Pulmonary artery endothelial cell (primary cell): ENCODE results near the gene FABP2. TPM values are rescaled to one million over a fixed set of nuclear protein-coding genes. Genes with fewer than 3 reads are reported as not detected.
"Not testable (repeated sequence)": the region's sequence is repeated elsewhere in the genome, so short reads cannot be mapped to it uniquely, and the experiment has no call there.

ENCODE experiments used
- DNase-seq: peaks from one replicate; pipeline ENCODE4 v3.0.0-alpha.2; 2011; ENCODE audit warnings: low read depth, low spot score
- total RNA-seq: library from RNA; depleted of rRNA; stranded (reverse); fragments of >200 nt; gene quantifications from 2 replicates; pipeline ENCODE4 v1.2.3, GENCODE V29; 2014

Gene FABP2
- total RNA-seq = not detected in 2 replicates

DNA sequence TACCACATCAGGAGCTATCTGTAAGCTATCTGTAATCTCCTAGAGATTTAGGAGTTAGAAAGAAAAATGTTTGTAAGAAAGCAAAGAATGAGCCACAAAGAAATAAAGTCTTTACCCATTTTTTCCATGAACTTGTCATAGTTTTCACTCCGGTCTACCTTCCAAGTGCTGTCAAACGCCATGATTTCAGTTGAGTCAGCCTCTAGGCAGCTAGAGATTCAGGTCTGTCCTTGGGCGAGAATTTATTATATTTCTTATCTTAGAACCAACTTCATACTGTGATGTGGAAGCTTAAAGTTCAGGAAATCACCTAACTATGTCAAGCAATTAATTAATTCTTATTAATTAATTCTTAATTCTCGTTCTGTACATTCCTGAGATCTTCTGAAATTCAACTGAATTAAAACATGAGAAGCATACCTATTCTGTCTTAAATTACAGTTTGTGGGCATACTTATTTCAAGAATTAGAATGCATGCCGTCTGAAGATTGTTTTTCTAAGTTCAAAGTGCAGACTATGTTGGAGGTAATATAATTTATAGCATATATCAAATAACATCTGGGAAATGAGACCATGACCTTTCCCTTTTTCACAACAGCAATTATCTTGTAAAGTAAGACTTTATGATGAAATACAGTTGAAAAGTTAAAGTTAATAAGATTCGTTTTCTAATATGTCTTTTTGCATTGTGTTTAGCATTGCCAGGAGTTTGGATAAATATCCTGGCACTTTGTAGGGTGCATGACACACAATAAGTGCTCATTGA lies at the start of gene FABP2:
TSS of gene FABP2 (minus strand) at position 218 of the 767 bp plus-strand sequence. CDS start at position 182, 36 bp downstream.
- no peak for DNase-seq

DNA sequence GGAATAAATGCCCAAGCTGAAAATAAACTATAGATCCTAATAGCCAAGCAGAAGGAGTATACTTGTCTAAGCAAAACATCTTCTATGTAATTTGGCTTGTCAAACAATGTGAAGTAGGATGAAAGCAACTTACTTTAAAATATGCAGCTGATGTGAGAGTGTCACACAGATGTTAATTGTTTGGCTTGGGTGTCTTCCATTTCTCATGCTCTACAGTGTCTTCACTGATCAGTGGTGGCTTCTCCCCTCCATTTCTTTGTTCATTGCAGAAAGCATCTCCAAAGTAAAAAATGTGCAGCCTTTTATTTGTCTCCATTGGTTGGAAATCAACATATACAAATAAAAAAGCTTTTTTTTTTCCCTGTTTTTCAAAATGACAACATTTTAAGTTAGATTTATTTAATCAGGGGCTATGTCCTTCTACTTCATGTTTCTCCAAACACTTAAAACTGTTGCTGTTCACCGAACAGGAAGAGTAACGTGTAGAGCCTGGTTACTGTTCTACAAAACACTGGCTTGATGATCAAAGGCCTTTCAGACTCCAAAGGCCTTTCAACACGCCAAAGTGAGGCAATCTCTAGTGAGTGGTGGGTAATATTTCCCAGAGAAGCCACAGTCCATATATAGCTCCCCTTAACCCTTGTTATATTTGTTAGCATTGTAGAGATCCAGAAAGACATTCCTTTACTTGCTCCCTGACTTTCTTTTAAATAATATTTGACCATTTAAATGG lies 49.2 kb upstream of the FABP2 start:
- not testable (repeated sequence) for DNase-seq

DNA sequence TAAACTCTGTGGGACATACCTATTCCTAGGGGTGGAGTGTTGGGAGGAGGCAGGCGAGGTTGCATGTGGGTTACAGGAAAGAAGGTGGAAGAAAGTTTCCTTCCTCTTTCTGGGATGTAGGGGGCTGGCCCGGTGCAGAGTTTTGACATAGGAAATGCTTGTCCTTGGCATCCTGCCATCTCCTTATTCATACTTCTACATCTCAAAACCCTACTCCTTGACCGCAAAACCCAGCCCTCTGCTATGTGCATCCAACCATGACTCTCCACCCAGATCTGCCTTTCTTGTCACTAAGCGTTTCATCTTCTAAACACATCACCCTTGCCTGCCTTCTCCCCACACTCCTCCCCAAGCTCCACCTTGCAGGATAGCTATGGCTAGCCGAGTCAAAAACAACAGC lies 48.5 kb upstream of the FABP2 start:
- DNase-seq = not testable (repeated sequence)

DNA sequence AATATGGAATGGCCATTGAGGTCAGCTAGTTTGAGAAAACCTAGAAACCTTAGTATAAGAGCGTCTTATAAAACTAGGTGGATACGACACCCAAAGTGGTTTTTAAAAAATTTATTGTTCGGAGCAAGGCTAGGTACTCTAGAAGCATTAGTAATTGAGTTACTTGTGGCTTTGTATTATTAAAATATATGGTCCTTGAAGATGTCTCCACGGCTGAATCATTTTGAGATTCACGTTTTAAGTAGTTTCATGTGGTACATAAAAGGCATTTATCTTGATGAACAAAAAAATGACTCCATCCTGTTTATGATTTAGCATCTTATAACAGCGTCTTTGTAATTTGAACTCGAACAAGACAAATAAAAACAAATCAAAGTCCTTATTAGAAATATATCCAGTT lies 44.9 kb upstream of the FABP2 start:
- DNase-seq = not testable (repeated sequence)

DNA sequence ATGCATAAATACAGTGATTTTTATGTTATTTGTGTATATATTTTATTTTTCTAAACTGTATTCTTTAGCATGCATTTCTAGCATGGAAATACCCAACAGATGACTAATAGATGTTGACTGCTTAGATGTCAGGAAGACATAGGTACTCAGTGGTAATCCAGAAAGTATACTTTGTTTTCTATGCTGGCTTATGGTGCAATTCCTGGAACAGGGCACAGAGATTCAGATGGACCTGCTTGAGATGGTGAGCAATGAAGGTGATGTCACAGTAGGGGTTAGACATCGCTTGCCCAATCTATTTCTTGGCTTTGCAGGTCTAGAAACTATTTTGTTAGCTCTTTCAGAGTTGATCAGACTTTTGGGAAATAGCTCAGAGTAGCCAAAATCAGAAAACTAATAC lies 42.3 kb upstream of the FABP2 start:
- not testable (repeated sequence) for DNase-seq

DNA sequence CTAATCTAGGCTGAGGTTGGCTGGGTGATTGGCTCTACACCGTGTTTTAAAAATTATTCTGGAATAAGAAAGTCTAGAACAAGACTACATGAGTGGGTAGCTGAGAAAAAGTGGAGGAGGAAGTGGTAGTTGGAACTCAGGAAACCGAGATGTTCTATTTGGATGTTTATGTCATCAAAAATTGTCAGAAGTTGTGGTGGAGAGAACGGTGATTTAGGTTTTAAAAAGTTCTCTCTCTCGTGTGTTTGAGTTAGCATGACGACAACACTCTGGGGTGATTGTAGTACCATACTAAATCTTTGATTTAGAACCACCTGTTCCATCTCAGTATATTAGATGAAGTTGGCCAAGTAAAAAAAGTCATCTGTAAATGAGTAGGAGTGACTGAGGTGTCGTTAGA lies 41.4 kb upstream of the FABP2 start:
- not testable (repeated sequence) for DNase-seq

DNA sequence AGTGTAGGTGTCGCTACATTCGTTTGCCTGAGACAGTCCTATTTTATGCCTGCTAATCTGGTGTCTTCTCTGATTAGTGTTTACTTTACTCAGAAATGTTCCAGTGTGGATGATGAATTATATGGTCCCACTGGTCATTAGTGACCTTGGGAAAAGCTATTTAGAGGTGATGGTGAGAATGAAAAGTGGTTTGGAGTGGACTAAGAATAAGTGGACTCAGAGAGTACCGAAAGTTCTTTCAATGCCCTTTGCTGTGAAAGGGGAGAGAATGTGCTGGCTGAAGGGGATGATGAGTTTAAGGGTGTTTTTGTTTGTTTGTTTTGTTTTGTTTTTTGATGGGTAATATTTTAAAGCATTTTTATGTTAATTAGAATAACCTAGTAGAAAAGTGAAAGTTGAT lies 40.5 kb upstream of the FABP2 start:
- not testable (repeated sequence) for DNase-seq

DNA sequence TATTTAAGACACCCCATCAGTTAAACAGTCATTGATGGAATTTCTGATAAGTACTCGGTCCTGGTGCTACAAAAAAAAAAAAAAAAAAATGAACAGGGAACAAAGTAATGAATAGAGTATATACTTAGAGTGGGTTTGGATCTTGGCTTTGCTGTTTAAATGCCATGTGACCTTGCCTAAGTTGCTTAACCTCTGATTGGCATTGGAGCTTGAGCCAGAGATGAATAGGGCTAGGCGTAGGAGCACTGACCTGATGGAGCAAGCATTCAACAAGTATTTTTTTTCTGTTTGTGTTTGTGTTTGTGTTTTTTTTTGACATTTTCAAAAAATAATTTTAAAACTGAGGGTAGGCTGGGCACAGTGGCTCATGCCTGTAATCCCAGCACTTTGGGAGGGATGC lies 37.9 kb upstream of the FABP2 start:
- DNase-seq = not testable (repeated sequence)

DNA sequence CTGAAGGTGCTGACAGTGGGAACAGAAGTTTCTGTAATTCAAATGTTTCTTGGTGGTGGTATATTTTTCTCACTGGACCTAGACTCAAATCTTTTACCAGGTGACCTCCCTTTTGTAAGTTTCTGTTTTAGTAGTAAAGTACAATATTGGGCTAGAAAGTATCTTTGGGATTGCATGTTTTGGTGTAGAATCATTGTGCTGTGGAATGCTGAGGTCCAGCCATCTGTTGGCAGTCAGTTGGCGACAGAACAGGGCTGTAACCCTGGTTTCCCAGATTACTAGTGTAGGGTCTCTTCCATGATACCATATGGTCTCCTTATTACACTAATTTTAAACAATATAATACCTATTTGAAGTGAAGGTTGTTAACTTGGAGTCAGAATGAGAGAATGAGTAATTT lies 34.9 kb upstream of the FABP2 start:
- DNase-seq = not testable (repeated sequence)

DNA sequence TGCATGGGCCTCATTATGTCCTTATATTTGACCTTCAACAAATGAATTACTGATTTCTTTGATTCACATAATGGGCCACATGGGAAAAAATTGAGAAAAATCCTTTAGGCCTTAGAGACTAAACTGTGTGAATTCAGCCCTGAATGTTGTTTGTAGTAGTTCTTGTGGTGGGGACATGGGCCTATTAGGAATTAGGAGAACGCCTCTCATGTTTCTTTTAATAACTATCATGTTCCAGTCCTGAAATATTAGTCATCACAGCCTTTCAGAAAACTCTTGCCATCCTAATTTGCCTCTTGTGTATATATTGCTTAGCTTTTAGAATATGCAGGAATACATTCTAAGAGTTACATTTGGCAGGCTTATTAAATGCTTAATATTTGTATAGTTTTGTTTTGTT lies 34.1 kb upstream of the FABP2 start:
- not testable (repeated sequence) for DNase-seq

DNA sequence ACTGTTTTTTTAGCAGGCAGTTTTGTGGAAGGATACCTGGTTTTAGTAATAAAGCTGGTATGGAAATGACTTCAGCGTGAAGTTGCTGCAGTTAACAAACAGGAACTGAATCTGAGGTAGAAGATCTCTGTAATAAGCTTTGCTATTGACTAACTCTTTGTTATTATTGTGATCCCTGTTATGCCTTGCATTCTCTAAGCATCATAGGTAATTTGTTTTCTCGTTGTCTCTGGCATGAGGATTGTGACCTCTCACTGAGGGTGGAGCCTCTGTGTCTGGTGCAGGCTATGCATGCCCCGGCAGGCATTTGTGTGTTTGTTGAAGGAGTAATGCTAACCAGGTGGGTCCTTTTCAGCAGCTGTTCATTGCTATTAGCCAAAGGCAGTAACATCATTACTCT lies 31.4 kb upstream of the FABP2 start:
- not testable (repeated sequence) for DNase-seq

DNA sequence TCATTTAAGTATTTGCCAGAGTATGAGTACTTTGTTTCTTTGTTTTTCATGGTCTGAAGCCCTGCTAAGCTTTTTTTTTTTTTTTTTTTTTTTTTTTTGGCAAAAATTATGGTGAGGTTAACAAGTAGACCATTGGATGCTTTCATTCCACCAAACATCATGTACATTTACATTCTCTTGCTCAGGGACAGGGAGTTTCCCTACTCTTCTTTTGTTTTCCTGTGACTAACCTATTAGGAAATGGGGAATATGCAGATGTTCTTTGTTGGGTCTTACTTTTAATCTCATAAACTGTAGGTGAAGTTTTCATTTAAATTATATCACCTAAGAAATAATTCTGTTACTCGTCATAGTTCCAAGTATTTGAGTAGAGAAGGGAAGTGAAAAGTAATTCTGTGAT lies 26.2 kb upstream of the FABP2 start:
- not testable (repeated sequence) for DNase-seq

DNA sequence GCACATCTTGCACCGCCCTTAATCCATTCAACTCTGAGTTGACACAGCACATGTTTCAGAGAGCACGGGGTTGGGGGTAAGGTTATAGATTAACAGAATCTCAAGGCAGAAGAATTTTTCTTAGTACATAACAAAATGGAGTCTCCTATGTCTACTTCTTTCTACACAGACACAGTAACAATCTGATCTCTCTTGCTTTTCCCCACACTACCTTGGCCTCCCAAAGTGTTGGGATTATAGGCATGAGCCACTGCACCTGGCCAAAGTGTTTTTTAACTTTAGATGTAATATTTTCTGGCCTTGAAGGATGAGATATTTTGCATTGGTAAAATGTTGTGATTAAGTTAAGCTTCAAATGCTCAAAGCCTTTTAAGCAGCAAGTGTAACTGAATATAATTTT lies 21.4 kb upstream of the FABP2 start:
- not testable (repeated sequence) for DNase-seq

DNA sequence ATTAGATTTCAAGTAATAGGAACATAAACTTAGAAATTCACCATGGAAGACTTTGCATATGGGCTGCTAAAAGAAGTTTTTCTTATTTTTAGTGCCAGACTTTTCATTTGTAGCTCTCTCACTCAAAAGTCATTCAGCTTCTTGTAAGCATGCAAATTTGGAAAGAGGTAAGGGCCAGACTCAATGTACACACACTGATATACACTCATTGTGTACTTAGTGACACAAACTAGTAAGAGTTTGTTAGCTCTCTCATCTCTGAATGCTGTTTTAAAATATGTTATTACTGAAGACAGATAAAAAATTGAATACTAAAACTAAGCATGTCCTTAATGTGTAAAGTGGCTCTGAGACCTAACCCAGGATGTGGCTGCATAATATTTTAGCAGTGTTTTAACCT lies 18.0 kb upstream of the FABP2 start:
- DNase-seq = not testable (repeated sequence)

DNA sequence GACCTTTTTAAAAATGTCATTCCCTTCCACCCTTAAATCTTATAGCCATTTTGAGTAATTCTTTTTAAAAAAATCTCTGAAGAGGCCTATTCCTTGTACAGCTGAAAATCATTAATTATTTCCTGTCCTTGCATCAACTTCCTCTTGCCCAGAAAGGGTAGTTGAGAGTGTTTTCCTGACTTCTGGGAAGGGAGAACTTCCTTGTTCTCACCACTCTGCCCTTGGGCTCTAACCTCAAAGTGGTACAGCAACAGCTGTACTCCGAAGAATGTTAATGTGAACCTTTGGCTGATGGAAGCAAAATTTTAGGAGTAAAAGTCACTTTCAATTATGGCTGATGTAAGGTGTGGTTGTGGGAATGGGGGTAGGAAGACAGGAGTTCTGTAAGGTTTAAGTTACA lies 15.1 kb upstream of the FABP2 start:
- DNase-seq = no peak

DNA sequence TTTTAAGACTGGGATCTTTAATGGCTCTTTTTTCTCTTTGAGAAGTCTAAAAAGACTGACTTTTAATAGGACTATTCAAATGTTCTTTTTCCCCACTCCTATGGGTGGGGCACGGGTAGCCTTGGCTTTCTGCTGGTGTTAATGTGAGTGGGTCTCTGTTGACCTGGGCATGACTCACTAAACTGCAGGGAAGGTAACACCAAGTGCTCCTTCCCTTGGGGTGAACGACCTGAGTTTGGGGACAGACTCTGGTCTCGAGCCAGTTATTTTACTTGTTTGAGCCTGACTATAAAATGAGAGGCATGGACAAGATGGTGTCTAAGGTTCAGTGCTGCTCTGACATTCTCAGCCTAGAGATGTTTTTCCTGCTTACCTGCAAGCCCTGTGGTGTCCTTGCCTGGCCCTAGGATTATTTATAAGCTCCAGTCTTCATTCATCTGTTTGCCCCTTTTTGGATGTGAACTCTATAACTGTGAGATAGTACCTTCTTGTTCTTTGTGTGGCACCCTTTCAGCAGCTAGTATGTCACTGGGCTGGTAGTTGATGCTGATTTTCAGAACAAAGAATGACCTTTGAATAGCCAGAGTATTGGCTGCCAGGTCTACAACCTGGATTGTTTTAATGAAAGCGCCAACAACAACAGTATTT lies 14.5 kb upstream of the FABP2 start:
- not testable (repeated sequence) for DNase-seq

DNA sequence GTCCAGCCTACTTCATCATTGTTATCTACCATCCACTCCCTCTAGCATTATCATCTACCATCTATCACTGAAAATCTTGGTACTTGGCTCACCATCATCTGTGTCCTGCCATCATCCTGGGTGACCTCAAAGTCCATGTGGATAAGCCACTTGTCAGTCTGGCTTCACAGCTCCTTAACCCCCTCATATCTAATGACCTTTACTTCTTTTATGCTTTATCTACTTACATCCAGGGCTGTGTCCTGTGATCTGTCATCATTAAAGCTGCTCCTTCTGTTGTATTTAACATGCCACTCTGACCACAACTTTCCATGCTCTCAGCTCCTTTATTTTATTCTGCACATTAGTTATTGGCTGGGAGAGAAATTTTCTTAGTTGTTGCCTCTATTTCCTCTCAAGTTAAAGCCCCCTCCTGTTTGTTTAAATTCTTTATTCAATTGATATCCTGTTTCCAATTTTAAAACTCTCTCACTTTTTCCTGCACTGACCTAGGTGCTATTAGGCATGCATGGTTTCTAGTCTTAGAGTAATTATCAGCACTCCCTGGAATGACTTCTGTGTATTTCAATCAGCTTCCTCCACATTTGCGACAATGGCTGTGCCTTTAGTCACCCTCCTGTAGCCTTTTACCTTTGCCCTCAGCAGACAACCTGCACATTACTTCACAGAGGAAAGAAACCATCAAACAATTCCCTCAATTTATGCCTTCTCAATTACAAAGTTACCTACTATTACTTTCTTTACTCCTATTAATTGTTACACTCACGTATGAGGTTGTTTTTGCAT lies 8.1 kb upstream of the FABP2 start:
- no peak for DNase-seq

DNA sequence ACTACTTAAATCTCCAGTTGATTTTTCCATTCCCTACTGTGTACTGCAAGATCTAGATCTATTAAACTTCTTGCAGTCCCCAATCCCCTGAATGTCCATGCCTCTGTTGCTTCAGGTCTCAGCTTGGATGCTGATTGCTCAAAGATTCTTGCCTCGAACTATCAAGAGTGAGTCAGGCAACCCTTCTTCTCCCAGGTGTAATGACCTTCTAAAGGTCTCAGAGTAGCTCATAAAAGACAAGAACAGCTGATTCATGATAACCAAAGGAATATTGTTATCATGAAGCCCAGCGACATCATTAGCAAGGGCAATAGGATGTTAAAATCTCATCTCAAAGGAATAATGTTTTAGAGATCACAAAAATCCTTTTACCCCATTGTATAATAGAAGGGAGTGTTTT lies 6.8 kb upstream of the FABP2 start:
- no peak for DNase-seq

DNA sequence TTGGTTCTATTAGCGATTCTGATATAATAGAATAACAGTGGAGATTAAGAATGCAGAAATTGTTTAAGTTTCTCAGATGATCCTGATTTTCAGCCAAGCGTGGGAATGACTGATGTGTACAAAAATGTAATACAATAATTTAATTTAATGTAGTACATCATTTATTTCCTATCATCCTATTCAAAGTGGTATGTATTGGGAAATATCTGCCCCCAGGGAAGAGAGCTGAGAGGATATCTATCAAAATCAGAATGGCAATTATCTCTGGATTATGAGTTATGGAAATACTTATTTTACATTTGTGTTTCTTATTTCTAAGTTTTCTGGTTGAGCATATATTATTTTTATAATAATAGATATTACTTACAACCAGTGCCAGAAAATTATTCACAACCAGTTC lies 3.9 kb downstream of the FABP2 start:
- no peak for DNase-seq

DNA sequence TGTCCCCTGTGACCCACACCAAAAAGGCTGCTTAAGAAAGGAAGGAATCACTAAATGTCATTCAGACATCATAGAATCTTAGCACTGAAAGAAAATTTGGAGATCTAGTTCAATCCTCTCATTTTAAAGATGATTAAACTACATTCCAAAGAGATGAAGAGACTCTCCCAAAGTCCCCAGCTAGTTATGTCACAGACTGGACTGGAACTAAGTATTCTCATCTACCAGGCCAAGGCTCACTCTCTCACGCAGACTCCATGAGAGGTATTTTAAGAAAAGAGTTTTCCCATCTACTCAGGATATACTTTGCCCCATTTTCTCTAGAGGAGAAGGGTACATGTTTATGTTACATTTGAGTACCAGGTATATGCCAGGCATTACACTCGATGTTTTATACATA lies 6.9 kb downstream of the FABP2 start:
- DNase-seq = no peak

DNA sequence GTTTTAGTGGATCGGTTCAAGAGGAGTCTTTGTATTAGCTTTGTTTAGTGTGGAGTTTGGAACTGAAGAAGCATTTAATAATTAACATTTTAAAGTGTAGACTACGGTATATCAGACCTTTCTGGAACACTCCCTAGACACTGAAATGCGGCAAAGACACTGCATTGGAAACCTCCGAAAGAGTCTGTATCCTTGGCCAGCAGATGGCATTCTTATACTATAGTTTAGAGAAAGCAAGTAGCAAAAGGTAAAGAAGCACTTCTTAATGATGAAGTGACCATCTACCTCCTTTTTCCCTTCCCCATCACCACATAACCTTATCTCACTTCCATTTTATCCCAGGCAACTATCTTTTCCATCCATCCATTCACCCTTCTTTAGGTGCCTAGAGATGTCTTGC lies 7.6 kb downstream of the FABP2 start:
- DNase-seq = no peak

DNA sequence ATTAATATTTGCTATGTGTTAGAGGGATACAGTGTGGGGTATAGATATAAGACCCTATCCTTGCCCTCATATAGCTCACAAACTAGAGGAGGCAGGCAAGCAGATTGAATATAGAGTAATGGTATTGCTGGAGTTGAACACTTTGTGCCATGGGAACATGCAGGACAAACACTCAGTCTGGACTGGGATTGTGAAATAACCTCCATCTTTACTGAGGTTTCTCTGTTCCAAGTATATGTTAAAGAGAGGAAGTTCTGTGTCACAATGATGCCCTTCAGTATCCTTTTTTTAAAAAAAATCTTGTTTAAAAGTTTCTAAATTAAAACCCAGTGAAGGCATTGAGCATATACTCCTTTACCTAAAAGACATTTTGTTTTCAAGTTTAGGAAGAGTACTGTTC lies 8.7 kb downstream of the FABP2 start:
- no peak for DNase-seq
